ENCODE results near the gene CYP4F22.
"Not testable (repeated sequence)": the region's sequence is repeated elsewhere in the genome, so short reads cannot be mapped to it uniquely, and the experiment has no call there.

The CYP4F22 gene

DNA sequence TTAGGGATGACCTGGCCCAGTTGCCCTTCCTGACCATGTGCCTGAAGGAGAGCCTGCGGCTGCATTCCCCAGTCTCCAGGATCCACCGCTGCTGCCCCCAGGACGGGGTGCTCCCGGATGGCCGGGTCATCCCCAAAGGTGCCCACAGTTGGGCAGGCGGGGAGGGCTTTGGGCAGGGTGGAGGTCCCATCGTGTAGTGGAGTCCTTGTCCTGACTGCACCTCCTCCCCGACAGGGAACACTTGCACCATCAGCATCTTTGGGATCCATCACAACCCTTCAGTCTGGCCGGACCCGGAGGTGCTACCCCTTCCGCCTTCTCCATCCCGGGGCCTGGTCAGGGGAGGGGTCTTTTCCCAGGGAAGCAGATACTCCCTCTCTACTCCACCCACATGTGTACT, 75.0 kb downstream of the CYP4F22 start:
- no peak for DNase-seq

DNA sequence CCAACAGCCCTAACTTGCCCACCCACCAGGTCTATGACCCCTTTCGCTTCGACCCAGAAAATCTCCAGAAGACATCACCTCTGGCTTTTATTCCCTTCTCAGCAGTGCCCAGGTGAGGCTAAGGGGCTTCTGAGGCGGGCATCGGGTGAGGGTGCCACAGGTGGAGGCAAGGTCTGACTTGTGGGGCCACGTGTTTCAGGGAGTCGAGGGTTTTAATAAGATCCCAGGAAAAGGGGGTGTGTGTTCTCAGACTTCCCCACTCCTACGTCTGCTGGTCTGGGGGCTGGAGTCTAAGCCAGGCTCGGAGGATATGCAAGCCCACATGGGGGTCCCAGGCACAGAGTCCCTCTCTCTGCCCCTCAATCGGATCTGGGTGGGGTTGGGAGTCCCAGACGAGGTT, 75.8 kb downstream of the CYP4F22 start:
- no peak for DNase-seq

DNA sequence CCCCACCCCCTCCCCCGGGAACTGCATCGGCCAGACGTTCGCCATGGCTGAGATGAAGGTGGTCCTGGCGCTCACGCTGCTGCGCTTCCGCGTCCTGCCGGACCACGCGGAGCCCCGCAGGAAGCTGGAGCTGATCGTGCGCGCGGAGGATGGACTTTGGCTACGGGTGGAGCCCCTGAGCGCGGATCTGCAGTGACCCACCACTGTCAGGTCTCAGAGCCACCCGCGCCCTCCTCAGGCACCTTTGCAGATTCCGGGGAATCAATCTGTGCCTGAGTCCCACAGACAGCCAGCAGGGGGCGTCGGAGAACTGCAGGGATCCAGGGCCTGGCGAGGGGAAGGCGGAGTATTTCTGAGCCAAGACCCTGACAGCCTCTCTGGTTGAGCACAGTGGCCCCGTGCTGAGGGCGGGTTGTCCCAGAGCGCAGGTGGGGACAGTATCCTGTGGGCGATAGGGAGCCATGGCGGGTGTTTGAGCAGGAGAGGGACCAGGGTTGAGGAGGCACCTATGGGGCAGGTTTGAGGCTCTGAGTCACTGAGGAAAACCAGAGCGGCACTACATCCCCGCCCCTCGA, 76.3 kb downstream of the CYP4F22 start:
- DNase-seq: peak; percentile 78

DNA sequence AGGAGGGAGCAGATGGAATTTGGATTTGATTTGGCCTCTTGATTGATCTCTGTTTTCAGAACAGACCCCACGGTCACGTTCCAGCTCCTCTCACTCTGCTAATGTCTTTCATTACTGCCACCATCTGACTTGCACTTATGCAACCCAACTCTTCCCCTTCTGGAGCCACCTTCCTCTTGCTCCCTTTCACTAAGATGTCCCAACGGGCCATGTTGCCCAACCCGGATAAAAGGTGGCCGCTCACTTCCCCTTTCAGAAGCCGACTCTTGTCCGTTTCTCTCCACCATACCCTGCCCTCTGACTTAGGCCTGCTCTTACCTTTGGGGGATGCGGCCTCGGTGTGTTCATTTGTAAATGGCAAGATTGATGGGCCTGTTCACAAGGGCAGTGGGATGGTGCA, 79.3 kb downstream of the CYP4F22 start:
- DNase-seq: peak; percentile 21

DNA sequence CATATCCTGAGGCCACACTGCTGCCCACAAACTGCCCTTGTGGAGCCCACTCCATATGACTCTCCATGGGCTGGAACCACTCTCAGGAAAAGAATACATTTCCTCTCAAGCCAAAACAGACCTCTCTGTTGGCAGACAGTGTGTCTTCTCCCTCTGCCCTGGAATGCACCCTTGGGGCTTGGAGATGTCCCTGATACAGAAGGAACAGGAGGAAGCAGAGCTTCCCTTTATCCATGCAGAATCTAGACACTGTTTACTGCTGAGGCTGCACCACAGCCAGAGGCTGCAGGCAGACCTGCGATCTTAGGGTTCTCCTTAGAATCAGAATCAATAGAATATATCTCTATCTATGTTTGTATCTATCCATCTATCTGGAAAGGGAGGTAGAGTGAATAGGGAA, 79.9 kb downstream of the CYP4F22 start:
- no peak for DNase-seq

DNA sequence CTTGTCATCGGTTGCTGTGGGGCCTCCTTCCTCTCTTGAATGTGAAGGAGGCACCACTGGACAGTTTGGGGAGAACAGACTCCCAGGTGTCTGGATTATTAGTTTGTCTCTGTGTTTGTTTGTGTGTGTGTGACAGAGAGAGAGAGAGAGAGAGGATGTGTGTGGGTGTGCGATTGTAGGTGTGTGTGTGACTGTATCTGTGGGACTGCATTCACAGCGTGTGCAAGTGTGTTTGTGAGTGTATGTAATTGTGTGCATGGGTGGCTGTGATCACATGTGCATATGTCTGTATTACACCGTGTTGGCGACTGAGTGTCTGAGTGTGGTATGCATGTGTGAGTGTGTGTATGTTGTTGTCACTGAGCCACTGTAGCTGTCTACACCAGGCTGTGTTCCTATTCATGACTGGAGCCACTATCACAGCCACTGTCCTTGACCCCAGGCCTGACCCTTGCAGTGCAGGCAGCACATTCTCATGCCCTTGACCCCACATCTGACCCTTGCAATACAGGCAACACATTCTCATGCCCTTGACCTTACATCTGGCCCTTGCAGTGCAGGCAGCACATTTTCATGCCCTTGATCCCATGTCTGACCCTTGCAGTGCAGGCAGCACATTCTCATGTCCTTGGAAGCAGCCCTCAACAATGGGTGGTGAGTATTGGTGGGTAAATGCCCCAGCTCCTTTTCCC, 81.6 kb downstream of the CYP4F22 start:
- no peak for DNase-seq

DNA sequence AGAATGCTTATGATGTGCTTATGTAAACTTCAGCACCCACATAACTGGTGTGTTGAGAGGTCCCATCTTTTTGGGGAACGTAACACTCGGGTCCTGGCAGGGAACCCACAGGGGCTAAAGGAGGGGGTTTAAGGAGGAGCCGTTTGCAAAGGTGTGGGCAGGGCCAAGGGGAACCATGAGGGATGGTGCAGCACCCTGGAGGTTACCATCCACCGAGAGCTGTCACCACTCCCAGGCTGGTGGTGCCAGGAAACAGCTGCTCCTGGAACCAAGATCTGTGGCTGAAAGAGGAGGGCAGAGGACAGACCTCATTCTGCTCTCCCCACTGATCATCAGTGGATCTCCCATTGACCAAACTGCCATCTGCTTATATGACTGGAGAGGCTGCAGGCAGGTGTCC, 83.5 kb downstream of the CYP4F22 start:
- no peak for DNase-seq

DNA sequence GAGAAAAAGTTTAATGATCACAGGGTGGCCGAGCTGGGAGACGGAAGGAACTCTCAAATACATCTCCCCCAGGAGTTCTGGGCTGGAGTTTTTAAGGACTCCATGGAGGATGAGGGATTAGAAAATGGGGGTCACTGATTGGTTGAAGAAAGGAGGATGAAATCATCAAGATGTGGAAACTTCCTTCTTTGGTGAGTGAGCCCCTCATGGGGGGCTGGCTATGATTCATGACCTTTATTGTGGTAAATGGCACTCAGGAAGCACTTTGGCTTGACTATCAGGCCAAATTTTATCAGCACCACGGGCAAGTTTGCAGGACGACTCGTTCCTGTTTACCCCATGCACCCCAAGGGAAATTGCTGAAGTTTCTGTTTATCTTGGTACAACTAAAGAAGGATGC, 84.2 kb downstream of the CYP4F22 start:
- not testable (repeated sequence) for DNase-seq

DNA sequence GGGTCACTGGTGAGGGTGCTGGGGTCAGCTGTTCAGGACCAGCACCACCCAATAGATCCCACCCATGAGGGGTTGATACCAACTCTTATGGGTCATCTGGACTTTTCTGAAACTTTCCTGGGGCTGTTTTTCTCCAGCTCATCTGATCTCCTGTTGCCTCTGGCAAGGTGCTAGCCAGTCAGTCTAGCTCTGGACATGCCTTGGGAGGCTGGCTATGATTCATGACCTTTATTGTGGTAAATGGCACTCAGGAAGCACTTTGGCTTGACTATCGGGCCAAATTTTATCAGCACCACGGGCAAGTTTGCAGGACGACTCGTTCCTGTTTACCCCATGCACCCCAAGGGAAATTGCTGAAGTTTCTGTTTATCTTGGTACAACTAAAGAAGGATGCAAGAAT, 85.4 kb downstream of the CYP4F22 start:
- DNase-seq: not testable (repeated sequence)

DNA sequence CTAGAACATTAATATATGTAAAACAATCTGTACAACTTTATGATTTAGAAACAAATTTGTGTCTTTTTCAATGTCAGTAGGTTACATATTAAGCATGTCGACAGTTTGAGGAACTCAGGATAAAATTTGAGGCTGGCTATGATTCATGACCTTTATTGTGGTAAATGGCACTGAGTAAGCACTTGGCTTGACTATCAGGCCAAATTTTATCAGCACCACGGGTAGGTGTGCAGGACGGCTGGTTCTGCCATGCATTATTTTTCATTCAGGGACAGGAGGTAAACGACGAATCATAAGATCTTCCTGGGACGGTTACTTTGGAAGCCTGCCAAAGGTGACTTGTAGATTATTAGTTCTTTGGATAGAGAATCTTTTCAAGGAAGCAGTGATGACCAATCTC, 86.7 kb downstream of the CYP4F22 start:
- DNase-seq: no peak
